ENCODE data around the gene CACNB4.

DNA sequence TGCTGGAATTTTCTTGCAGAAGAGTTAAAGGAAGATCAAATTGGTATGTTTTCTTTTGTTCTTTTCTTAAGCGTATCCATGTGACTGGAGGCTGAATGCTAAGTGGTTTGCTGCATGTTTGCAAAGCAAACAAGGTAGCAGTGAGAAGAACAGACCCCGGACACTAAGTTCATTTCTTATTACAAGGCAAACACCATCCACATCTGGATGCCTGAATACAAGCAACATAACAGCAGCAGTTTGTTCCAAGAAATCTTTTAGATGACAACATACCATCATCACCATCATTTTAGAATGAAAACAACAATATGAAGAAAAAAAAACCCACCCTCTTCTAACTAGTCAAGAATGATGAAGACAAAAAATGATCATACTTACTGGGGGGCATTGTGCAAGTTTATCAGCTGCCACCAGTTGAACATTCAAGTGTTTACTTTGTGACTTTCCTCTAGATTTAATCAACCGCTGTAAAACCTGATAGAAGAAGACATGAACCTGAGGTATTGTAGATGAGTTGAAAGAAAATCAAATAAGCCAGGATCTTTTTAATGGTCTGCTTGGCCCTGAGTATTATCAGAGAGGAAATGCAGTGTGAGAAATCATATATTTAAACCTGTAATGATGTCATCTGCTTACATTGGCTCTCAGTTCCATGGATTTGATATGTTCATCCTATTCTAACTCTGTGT lies 245.6 kb downstream of the CACNB4 start:
- TF ChIP-seq POLR2A (IDR thresholded peaks at IDR 0.05), result no peak
- TF ChIP-seq, protein P1, sequence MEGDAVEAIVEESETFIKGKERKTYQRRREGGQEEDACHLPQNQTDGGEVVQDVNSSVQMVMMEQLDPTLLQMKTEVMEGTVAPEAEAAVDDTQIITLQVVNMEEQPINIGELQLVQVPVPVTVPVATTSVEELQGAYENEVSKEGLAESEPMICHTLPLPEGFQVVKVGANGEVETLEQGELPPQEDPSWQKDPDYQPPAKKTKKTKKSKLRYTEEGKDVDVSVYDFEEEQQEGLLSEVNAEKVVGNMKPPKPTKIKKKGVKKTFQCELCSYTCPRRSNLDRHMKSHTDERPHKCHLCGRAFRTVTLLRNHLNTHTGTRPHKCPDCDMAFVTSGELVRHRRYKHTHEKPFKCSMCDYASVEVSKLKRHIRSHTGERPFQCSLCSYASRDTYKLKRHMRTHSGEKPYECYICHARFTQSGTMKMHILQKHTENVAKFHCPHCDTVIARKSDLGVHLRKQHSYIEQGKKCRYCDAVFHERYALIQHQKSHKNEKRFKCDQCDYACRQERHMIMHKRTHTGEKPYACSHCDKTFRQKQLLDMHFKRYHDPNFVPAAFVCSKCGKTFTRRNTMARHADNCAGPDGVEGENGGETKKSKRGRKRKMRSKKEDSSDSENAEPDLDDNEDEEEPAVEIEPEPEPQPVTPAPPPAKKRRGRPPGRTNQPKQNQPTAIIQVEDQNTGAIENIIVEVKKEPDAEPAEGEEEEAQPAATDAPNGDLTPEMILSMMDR (IDR thresholded peaks at IDR 0.05), result no peak
